Midbrain (tissue), 1 donor: ENCODE results near the gene FLNB.
A peak's percentile ranks its signal among the peaks of the same experiment; 100 is the strongest.

Experiments used
- DNase-seq: peaks from one replicate; lab custom pipeline; 2025; lab: John Stamatoyannopoulos, UW

Gene FLNB, protein sequence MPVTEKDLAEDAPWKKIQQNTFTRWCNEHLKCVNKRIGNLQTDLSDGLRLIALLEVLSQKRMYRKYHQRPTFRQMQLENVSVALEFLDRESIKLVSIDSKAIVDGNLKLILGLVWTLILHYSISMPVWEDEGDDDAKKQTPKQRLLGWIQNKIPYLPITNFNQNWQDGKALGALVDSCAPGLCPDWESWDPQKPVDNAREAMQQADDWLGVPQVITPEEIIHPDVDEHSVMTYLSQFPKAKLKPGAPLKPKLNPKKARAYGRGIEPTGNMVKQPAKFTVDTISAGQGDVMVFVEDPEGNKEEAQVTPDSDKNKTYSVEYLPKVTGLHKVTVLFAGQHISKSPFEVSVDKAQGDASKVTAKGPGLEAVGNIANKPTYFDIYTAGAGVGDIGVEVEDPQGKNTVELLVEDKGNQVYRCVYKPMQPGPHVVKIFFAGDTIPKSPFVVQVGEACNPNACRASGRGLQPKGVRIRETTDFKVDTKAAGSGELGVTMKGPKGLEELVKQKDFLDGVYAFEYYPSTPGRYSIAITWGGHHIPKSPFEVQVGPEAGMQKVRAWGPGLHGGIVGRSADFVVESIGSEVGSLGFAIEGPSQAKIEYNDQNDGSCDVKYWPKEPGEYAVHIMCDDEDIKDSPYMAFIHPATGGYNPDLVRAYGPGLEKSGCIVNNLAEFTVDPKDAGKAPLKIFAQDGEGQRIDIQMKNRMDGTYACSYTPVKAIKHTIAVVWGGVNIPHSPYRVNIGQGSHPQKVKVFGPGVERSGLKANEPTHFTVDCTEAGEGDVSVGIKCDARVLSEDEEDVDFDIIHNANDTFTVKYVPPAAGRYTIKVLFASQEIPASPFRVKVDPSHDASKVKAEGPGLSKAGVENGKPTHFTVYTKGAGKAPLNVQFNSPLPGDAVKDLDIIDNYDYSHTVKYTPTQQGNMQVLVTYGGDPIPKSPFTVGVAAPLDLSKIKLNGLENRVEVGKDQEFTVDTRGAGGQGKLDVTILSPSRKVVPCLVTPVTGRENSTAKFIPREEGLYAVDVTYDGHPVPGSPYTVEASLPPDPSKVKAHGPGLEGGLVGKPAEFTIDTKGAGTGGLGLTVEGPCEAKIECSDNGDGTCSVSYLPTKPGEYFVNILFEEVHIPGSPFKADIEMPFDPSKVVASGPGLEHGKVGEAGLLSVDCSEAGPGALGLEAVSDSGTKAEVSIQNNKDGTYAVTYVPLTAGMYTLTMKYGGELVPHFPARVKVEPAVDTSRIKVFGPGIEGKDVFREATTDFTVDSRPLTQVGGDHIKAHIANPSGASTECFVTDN (N-terminal part only)

DNA sequence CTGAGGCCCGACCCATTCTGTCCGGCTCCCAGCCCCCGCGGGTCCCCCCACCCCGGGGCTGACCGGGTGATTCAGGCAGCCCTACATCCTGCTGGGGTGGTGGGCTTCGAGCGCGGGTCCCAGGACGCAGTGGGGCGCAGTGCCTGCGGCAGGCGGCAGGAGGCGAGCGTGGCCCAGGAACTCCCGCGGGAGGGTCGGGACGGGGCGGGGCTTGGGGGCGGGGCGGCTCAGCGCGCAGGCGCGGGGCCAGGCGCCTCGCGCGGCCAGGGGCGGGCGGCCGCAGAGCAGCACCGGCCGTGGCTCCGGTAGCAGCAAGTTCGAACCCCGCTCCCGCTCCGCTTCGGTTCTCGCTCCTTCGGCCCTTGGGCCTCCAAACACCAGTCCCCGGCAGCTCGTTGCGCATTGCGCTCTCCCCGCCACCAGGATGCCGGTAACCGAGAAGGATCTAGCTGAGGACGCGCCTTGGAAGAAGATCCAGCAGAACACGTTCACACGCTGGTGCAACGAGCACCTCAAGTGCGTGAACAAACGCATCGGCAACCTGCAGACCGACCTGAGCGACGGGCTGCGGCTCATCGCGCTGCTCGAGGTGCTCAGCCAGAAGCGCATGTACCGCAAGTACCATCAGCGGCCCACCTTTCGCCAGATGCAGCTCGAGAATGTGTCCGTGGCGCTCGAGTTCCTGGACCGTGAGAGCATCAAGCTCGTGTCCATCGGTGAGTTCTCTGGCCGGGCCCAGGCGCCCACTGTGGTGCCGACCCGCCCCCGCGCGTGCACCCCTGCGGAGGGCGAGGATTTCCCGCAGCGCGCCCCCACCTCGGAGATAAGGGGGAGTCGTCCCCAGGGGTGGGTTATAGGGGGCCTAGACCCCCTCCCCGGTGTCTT is at the start of gene FLNB:
TSS of gene FLNB (plus strand) at position 282 of the 885 bp plus-strand sequence. CDS start at position 425, 143 bp downstream.
- DNase-seq = peak; percentile 72

DNA sequence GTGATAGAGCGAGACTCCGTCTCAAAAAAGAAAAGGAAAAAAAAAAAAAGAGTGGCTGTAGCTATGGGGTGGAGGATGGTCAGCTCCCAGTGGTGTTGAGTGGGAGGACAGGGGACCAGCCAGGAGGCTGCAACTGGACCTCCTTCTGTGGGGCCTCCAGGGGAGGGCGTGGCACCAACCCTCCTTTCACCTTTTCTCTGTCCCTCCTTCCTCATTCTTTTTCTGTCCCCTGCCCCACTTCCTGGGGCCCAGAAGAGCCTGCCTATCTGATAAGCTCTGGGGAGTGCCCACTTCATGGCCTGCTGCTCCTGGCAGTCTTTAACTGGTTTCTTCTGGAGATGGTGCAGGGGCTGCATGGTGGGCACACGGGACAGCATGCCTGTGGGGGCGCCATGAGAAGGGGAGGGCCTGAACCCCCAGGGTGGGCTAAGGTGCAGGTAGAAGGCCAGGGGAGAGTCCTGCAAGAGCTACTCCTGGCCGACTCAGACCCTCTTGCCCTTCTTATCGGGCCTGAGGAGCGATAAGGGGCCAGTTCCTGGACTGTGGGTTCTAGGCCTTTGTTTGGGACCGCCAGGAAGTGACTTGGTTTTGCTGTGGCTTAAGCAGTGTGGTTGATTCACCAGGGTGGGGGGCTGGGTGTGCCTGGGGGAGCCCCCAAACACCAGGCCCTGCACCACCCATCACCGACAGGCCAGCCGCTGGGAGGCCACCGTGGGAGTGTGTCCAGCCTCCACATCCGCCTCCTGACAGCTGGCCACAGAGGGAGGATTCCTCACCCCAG is 49.4 kb upstream of the FLNB start:
- no peak for DNase-seq

DNA sequence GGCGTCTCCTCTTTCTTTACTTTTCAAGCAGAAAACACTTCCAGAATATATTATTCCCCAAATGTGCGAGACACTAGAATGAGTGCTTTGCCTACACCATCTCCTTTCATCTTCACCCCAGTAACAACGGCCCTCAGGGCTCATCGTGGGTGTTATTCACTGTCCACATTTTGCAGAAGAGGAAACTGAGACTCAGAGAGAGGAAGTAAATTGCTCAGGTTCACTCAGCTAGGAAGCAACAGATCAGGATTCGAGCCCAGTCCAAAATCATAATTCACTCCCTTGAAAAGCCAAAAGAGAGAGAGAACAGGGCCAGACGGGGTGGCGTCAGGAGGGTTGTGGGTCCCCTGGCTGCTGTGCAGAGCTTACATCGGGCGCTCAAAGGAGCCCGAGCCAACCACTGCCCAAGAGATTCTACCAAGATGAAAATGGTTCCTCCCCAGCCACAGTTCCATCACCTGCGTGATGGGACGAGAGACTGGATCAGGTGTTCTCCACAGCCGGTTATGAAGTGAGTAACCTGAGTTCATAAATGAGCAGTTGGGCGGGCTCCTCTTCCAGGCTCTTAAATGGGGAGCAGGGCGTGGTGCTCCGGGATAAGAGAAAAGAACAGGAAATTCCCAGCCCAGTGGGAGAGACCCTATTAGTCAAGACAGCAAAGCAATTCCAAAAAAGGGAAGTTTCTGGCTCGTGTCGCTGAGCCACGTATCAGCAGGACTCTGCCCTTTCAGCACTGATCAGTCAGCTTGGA is 48.6 kb upstream of the FLNB start:
- DNase-seq = no peak

DNA sequence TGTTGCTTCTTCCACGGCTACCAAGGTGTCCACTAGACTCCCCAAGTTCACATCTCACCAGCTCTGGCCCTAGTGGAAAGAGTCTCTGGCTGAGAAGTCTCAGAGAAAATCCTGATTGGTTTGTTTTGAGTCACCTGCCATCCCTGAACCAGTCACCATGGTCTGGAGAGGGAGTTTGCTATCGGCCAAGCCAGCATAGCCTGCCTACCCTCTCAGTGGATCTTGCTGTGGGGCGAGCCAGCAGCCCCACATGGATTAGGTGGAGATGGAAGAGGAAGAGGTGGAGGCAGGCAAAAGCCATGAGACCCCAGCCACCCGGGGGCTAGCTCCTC is 48.1 kb upstream of the FLNB start:
- no peak for DNase-seq

DNA sequence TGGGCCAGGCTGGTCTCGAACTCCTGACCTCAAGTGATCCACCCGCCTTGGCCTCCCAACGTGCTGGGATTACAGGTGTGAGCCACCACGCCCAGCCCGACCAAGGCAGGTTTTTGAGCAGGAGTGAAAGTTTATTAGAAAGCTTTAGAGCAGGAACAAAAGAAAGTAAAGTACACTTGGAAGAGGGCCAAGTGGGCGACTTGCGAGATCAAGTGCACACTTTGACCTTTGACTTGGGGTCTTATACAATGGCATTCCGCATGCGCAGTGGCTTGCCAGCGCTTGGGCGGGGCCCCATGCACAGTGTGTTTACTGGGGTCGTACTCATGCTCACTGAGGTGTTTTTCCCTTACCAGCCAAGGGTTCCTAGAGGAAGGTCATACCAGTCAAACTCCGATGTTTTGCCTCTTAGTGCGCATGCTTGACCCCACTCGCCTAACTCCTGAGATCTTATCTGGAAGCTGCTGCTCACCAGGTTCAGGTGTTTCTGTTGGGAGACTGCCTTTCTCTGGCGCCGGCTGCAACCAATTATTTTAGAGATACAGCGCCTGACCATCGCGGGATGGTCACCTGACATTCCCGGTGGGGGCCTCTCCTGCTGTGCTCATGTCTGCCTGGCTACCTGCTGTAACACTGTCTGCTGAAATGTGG is 46.9 kb upstream of the FLNB start:
- DNase-seq = no peak

DNA sequence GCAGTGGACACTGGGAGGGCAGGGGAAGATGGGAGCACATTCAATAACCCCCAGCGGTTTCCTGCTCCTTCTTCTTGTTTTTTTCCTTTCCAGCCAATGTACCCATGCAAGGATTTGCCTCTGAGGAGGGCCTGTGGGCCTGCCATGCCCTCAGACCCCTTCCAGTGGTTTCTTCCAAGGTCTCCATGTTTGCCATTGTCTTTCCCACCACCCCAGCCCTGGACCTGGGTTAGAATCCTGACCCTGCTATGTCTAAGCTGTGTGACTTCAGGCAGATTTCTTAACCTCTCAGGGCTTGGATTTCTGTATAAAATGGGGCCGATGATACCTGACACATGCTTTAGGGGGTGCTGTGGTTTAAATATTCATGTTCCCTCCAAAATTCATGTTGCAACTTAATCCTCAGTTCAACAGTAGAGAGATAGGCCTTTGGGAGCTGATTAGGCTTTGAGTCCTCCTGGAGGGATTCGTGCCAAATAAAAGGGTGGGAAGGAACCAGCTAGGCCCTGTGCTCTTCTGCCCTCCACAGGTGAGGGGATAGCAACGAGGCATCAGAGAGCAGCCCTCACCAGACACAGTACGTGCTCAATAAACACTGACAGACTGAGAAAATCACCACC is 46.3 kb upstream of the FLNB start:
- no peak for DNase-seq

DNA sequence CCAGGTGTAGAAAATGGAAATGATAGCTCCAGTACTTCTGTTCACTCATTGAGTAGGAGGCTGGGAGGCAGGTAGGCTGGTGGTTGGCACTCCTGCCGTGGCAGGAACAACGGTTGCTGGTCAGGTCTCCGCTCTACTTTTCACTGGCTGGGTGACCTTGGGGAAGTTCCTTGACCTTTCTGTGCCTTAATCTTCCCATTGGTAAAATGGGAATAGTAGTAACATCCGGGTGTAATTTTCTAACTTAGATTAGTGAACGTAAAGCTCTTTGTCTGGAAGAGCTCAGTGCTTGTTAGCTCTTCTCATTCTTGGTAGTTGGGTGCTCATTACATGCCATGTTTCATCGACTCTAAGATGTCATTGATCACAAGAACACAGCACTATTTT is 45.8 kb upstream of the FLNB start:
- no peak for DNase-seq

DNA sequence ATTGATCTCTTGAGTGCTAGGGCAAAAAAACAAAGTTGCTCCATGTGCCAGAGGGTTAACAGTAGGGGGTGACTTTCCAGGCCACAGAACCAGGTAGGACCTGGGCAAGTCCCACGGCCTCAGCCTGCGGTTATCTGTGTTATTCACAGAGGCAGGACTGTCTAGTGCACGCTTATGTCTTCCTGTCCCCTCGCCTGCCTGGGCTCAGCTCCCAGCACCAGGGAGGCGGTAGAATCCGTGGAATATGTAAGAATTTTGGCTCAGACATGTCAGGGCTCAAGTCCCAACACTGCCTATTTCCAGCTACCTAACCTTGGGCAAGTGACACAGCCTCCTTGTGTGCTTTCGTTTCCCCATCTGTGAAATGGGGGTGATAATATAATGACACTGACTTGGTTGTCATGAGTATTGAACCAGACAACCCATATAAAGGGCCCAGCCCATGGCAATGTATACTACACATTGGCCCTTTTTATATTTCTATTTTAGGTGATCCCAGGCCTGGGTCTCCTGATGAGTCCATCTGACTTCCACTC is 44.3 kb upstream of the FLNB start:
- DNase-seq = no peak

DNA sequence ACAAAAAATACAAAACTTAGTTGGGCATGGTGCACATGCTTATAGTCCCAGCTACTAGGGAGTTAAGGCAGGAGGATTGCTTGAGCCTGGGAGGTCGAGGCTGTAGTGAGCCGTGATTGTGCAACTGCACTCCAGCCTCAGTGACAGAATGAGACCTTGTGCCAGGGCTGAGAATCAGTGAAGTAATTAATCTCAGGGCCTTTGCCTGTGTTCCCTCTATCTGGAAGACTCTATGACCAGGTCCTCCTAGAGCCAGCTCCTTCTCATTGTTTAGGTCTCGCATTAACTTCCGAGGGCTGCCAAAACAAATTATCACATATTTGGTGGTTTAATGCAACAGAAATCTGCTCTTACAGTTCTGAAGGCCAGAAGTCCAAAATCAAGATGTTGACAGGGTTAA is 41.4 kb upstream of the FLNB start:
- no peak for DNase-seq

DNA sequence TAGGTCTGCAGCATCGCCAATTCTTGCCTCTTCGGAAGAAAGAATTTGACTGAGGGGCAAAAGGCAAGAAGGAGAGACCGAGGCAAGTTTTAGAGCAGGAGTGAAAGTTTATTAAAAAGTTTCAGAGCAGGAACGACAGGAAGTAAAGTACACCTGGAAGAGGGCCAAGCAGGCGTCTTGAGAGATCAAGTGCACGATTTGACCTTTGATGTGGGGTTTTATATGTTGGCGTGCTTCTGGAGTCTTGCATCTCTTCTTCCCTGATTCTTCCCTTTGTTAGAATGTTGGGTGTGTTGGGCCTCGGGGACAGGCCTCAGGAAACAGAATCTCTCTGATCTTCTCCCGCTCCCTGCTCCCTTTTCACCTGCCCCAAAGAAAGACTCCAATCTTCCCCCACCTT is 40.6 kb upstream of the FLNB start:
- no peak for DNase-seq

DNA sequence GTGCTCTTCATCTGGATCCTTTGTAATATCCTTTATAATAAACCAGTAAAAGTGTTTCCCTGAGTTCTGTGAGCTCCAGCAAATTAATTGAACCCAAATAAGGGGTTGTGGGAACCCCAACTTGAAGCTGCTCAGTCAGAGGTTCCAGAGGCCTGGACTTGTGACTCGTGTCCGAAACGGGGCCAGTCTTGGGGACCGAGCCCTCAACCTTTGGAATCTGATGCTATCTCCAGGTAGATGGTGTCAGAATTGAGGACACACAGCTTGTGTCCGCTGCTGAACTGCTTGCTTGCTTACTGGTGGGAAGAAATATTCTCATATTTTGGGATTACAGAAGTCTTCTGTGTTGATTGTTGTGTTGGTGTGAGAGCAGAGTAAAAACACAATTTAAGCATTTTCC is 39.7 kb upstream of the FLNB start:
- no peak for DNase-seq

DNA sequence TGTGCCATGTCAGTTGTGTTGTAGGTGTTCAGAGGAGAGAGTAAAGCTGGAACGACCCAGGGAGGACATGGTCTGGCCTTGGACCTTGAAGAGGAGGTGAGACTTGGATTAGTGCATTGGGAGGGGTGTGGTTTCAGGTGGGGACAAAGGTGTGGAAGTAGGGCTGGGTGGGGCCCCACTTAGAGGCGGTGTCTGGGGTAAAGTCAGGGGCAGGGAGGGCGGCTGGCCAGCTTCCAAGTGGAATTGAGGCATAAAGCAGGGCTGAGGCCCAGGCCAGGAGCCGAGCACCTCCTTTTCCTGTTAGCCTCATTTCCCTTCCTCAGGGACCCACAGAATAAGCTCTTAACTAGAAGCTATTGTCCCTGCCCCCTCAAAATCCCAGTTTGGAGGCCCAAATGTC is 36.2 kb upstream of the FLNB start:
- DNase-seq = no peak

DNA sequence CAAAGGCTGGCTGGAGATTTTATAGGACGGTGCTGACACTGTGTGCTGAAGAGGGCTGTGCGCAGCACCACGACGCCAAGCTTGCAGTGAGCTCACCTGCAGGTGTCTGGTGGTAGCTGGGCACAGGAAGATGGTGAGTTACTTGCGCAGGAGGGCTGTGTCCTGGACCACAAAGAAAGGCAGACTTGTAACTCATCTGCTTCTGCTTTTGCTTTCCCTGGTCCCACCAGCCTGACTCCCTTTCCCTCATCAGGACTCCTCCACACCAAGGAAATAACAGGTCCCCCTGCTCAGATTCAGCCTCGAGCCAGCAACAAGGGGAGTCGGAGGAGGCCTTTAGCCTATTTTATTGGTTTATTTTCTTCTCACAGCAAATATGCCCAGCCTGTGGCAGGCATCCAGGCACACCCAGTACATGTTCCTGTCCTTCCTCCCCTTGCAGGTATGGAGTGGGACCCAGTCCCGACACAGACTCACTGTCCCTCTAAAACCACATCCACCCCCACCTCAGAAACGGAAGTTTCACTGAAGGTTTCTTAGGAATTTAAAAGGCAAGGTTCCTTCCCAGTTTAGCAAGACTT is 35.6 kb upstream of the FLNB start:
- DNase-seq = no peak

DNA sequence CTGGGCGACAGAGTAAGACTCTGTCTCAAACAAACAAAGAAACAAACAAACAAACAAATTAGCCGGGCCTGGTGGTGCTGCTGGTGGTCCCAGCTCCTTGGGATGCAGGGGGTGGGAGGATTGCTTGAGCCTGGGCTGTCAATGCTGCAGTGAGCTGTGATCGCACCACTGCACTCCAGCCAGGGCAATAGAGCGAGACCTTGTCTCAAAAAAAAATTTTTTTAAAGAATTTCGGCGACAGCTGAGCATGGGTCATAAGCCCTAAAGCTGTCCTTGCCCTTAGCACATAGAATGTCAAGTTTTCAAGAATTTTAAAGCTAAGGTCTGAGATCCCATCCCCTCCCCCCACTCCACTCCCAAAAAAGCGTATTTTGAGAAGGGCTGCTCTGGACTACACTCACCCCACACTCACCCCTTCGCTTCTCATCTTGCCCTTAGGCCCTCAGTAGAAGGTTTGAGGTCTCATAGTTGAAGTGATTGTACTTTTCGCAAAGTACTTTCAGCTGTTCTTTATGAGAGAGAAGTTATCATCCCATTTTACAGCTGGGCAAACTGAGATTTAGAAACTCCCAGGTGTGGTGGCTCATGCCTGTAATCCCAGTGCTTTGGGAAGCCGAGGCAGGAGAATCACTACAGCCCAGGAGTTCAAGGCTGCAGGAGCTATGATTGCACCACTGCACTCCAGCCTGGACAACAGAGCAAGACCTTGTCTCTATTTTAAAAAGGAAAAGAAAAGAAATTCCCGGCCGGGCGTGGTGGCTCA is 34.3 kb upstream of the FLNB start:
- DNase-seq = no peak

DNA sequence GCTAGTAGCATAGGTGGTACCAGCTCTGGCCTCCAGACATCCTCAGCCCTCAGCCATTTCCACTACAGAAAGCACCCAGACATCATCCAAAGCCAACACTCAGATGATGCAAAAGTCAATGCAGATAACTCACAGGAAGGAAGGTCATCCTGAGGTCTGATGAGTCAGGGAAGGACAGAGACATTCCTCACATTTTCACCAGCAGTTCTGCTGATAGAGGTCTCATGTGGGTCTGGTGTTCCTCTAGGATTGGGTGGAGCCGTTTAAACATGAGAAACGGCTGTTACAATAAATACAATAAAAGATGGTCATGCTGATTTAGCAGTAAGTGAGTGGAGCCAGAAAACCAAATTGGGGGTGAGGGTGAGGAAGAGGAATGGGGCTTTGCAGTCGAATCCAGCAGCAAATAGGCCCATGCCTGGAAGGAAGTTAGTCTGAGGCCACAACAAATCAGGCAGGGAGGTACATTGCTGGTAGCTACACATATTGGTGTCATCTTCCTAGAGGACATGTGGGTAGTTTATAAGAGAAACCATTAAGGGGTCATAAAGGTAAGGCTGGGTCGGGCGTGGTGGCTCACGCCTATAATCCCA is 33.3 kb upstream of the FLNB start:
- DNase-seq = no peak

DNA sequence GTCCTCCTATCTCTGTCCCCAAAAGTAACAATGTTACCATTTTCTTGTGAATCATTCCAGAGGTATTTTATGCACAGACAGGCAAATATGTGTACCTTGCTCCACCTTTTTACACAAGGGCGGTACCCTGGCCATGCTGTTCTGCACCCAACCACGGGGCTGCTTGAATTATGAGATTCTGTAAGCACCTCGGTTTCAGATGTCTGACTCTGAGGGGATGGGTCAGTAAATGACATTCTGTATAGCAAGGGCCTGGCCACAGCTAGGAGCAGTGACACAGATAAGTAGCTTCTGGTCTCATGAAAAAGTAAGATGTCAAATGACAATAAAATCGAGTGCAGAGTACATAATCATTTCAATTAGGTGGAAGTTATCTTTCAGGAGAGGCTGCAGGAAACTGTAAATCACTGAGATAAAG is 30.4 kb upstream of the FLNB start:
- DNase-seq = no peak

DNA sequence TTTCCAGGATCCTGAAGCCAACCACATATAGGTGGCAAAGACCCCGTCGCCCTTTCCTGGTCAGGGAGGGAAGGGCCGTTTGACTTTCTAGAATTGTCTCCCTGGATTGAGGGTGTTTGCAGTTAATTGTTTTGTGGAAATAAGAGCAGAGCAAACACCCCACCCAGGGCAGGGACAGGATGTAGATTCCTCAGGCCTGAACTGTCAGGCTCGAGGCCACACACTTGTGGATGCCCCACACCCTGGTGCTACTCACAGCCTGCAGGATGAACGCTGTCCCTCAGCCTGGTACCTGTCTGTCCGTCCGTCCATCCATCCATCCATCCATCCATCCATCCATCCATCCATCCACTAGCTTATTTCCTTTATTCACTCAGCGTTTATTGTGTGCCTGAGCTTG is 29.9 kb upstream of the FLNB start:
- no peak for DNase-seq
